ENCODE measurements around the gene HNF1A.

DNA sequence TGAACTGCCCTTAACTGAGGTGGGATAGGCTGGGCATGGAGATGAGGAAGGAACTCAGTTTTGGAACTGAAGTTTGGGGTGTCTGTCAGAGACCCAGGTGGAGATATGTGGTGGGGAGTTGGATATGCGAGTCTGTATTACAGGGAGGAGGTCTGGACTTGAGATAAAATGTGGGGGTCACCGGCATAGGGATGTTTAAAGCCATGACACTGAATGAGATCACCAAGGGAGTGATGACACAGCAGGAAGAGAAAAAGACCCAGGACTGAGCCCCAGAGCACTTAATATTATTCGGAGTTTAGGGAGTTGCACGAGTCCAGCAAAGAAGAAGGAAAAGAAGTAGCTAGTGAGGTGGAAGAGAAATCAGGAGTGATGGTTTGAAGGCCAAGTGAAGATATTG, 64.7 kb downstream of the HNF1A start:
- TF ChIP-seq, protein P1, sequence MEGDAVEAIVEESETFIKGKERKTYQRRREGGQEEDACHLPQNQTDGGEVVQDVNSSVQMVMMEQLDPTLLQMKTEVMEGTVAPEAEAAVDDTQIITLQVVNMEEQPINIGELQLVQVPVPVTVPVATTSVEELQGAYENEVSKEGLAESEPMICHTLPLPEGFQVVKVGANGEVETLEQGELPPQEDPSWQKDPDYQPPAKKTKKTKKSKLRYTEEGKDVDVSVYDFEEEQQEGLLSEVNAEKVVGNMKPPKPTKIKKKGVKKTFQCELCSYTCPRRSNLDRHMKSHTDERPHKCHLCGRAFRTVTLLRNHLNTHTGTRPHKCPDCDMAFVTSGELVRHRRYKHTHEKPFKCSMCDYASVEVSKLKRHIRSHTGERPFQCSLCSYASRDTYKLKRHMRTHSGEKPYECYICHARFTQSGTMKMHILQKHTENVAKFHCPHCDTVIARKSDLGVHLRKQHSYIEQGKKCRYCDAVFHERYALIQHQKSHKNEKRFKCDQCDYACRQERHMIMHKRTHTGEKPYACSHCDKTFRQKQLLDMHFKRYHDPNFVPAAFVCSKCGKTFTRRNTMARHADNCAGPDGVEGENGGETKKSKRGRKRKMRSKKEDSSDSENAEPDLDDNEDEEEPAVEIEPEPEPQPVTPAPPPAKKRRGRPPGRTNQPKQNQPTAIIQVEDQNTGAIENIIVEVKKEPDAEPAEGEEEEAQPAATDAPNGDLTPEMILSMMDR (IDR thresholded peaks at IDR 0.05; ENCODE audit: poor library complexity, severe bottlenecking): no peak
- TF ChIP-seq, protein P2, sequence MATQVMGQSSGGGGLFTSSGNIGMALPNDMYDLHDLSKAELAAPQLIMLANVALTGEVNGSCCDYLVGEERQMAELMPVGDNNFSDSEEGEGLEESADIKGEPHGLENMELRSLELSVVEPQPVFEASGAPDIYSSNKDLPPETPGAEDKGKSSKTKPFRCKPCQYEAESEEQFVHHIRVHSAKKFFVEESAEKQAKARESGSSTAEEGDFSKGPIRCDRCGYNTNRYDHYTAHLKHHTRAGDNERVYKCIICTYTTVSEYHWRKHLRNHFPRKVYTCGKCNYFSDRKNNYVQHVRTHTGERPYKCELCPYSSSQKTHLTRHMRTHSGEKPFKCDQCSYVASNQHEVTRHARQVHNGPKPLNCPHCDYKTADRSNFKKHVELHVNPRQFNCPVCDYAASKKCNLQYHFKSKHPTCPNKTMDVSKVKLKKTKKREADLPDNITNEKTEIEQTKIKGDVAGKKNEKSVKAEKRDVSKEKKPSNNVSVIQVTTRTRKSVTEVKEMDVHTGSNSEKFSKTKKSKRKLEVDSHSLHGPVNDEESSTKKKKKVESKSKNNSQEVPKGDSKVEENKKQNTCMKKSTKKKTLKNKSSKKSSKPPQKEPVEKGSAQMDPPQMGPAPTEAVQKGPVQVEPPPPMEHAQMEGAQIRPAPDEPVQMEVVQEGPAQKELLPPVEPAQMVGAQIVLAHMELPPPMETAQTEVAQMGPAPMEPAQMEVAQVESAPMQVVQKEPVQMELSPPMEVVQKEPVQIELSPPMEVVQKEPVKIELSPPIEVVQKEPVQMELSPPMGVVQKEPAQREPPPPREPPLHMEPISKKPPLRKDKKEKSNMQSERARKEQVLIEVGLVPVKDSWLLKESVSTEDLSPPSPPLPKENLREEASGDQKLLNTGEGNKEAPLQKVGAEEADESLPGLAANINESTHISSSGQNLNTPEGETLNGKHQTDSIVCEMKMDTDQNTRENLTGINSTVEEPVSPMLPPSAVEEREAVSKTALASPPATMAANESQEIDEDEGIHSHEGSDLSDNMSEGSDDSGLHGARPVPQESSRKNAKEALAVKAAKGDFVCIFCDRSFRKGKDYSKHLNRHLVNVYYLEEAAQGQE (IDR thresholded peaks at IDR 0.05; ENCODE audit: borderline replicate concordance): no peak
- TF ChIP-seq EZH2 (IDR thresholded peaks at IDR 0.05; ENCODE audit: borderline replicate concordance, insufficient read depth, low read length, poor library complexity, severe bottlenecking): no peak
